GM21526 (cell line): ENCODE results near the gene USP35.

Experiments used
- ATAC-seq: cut with Tn5 transposase; IDR thresholded peaks from one replicate; pipeline ENCODE4 v1.9.1; 2021; ENCODE audit warnings: moderate library complexity; ENCODE audit not compliant: unreplicated experiment, low FRiP score

USP35 gene

GRCh38 chr11:78259777-78260487 is 71.2 kb downstream of the USP35 start:
- ATAC-seq = no peak

GRCh38 chr11:78261367-78261766 is 72.6 kb downstream of the USP35 start:
- no peak for ATAC-seq

GRCh38 chr11:78261828-78262227 is 73.1 kb downstream of the USP35 start:
- ATAC-seq = no peak

GRCh38 chr11:78262238-78262637 is 73.5 kb downstream of the USP35 start:
- no peak for ATAC-seq

- ATAC-seq = no peak
Observed at GRCh38 chr11:78262691-78263090, 74.0 kb downstream of the USP35 start.
